Type B pancreatic cell (in vitro differentiated cells): Measurements from ENCODE around the gene ITPR3. TPM values are rescaled to one million over a fixed set of nuclear protein-coding genes. Genes with fewer than 3 reads are reported as not detected.

ENCODE experiments used
- DNase-seq: peaks from one replicate; pipeline ENCODE4 v3.0.0; 2021; ENCODE audit warnings: mixed read lengths; ENCODE audit not compliant: unreplicated experiment; ENCODE audit errors: extremely low spot score
- H3K27ac Mint-ChIP-seq: 2 replicates; pipeline ENCODE4 v1.8.0; 2021; ENCODE audit warnings: mild to moderate bottlenecking, mixed read lengths
- H3K27me3 Mint-ChIP-seq: 2 replicates; pipeline ENCODE4 v1.8.0; 2021; ENCODE audit warnings: mixed read lengths
- H3K36me3 Mint-ChIP-seq: 2 replicates; pipeline ENCODE4 v1.8.0; 2021; ENCODE audit warnings: mixed read lengths
- H3K4me1 Mint-ChIP-seq: one replicate; pipeline ENCODE4 v1.8.0; 2021; ENCODE audit warnings: mixed read lengths; ENCODE audit not compliant: unreplicated experiment
- H3K4me3 Mint-ChIP-seq: 2 replicates; pipeline ENCODE4 v1.8.0; 2021; ENCODE audit warnings: mild to moderate bottlenecking, mixed read lengths
- H3K9me3 Mint-ChIP-seq: 2 replicates; pipeline ENCODE4 v1.8.0; 2021; ENCODE audit warnings: mixed read lengths
- CTCF ChIP-seq: fragments of 200-600 bp; sonication (generic); conservative IDR thresholded peaks from 2 replicates; pipeline ENCODE4 v1.5.0; 2021; ENCODE audit warnings: antibody characterized with exemption, mild to moderate bottlenecking
- total RNA-seq: library from RNA; stranded (reverse); gene quantifications from 2 replicates; pipeline ENCODE4 v1.2.1, GENCODE V29; 2021; ENCODE audit warnings: low replicate concordance

ITPR3 gene
- total RNA-seq, 1 donor from 2014 or later = 24.6 TPM

DNA sequence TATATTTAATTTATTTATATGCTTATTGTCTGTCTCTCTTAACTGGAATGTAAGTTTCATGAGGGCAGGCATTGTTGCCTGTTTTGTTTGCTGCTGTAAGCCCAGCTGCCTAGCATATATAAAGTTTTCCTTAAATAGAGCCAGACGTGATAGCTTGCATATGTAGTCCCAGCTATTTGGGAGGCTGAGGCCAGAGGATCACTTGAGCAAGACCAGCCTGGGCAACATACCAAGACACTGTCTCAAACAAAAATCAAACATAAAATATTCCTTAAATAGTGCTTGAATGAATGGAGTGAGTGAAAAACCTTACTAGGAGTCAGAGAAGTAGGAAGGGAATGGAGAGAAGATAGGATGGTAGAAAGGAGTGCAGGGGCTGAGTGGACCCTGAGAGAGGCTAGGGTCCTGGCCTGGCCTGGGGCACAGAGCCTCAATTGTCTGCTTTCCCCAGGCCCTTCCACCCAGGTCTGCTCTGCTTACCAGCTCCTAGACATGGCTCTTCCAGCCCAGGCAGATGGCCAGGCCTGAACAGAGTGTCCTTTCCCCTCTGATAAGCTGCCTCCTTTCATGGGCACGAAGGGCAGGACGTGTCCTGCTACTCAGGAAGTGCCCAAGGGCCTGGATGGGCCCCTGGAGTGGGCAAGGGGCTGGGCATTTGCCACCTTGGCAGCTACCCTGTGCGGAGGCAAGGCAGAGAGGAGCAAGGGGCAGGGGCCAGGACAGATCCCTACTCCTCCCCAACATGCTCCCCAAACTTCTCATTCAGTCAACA, 23.4 kb upstream of the ITPR3 start:
- H3K9me3 Mint-ChIP-seq = no peaks in the 10 kb centered on the region
- no peaks in the 10 kb centered on the region for H3K27me3 Mint-ChIP-seq
- no peaks in the 10 kb centered on the region for H3K36me3 Mint-ChIP-seq
- DNase-seq = no peak
- H3K4me1 Mint-ChIP-seq = peaks cover 6% of the 10 kb centered on the region
- H3K4me3 Mint-ChIP-seq = no peak overlapping the region
- H3K27ac Mint-ChIP-seq = no peak overlapping the region
- TF ChIP-seq CTCF = no peak

DNA sequence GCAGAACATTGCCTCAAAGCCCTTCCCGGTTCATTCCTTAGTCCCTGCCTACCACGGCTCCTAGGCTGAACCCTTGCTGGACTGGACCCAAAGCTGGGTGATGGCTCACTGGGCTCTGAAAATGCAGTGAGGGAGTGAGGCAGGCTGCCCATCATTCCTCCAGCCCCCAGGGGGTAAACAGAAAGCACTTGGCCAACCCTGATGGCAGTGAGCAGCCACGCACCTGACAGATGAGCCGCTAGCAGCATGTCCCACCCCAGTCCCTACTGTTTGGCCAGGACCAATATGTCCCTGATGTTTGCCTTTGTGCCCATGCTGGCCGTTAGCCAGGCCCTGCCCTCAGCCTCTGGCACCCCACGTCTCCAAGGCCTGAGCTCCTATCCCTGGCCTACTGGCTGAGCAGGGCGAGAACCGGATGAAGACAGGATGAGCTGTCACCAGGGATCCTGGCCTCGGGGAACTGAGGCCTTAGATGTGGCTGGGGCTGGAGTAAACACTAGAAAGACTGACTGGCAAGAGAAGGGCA, 21.6 kb upstream of the ITPR3 start:
- Mint-ChIP-seq H3K27ac (no peak overlapping the region), H3K4me3 (no peak overlapping the region), H3K27me3 (no peaks in the 10 kb centered on the region), H3K4me1 (peaks cover 6% of the 10 kb centered on the region), H3K36me3 (no peaks in the 10 kb centered on the region), H3K9me3 (no peaks in the 10 kb centered on the region)
- TF ChIP-seq CTCF = no peak
- no peak for DNase-seq

DNA sequence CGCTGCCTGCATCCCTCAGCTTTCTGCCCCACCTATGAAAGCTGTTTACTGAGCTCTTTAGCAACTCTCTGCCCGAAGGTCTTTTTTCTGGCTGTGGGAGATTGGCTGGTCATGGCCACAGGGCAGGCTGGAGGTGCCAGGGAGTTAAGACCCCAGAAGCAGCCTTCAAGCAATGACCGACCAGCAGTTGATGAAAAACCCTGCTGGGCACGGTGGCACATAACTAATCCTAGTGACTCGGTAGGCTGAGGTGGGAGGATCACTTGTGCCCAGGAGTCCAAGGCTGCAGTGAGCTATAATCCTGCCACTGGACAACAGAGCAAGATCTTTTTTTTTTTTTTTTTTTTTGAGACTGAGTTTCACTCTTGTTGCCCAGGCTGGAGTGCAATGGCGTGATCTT, 20.4 kb upstream of the ITPR3 start:
- no peak overlapping the region for H3K27ac Mint-ChIP-seq
- peaks cover 7% of the 10 kb centered on the region for H3K9me3 Mint-ChIP-seq
- TF ChIP-seq CTCF = no peak
- no peaks in the 10 kb centered on the region for H3K27me3 Mint-ChIP-seq
- H3K4me1 Mint-ChIP-seq = no peaks in the 10 kb centered on the region
- no peaks in the 10 kb centered on the region for H3K36me3 Mint-ChIP-seq
- no peak overlapping the region for H3K4me3 Mint-ChIP-seq
- DNase-seq = no peak

GRCh38 chr6:33602180-33602579, 18.9 kb upstream of the ITPR3 start:
- Mint-ChIP-seq H3K9me3 (peaks cover 7% of the 10 kb centered on the region), H3K4me3 (no peak overlapping the region), H3K4me1 (peaks cover 4% of the 10 kb centered on the region), H3K36me3 (no peaks in the 10 kb centered on the region), H3K27me3 (no peaks in the 10 kb centered on the region), H3K27ac (no peak overlapping the region)
- no peak for DNase-seq
- no peak for TF ChIP-seq CTCF

DNA sequence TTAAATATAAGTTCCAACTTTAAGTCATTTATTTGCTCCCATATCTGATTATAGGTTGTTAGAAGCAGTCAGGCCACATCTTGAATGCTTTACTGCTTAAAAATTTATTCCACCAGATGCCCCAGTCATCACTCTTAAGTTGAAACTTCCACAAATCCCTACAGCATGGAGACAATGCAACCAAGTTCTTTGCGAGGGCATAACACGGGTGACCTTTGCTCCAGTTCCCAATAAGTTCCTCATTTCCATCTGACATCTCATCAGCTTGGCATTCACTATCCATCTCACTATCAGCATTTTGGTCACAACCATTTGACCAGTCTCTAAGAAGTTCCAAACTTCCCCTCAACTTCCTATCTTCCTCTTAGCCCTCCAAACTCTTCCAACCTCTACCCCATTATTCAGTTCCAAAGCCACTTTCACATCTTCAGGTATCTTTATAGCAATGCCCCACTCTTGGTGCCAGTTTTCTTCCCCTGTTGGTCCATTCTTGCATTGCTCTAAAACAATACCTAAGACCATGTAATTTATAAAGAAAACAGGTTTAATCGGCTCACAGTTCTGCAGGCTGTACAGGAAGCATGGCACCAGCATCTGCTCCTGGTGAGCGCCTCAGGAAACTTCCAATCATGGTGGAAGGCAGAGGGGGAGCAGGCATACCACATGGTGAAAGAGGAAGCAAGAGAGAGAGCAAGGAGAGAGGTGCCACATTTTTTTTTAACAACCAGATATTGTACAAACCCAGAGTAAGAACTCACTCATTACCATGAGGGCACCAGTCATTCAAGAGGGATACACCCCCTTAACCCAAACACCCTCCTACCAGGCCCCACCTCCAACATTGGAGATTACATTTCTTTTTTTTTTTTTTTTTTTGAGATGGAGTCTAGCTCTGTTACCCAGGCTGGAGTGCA, 15.9 kb upstream of the ITPR3 start:
- no peaks in the 10 kb centered on the region for H3K27me3 Mint-ChIP-seq

More for the DNA sequence above, 15.9 kb upstream of the ITPR3 start:
- no peak for TF ChIP-seq CTCF
- no peaks in the 10 kb centered on the region for H3K36me3 Mint-ChIP-seq
- H3K27ac Mint-ChIP-seq = no peak overlapping the region
- peaks cover 7% of the 10 kb centered on the region for H3K9me3 Mint-ChIP-seq
- peaks cover 18% of the 10 kb centered on the region for H3K4me1 Mint-ChIP-seq
- H3K4me3 Mint-ChIP-seq = no peak overlapping the region
- DNase-seq = no peak
